Keratinocyte (primary cell): ENCODE data around the gene KLHL3. TPM values are rescaled to one million over a fixed set of nuclear protein-coding genes. Genes with fewer than 3 reads are reported as not detected.
A peak's percentile ranks its signal among the peaks of the same experiment; 100 is the strongest.

ENCODE experiments used
- DNase-seq: peaks from one replicate; pipeline ENCODE4 v3.0.0-alpha.2; 2011; ENCODE audit warnings: low read depth, missing footprints, low spot score
- FAIRE-seq: peaks from 2 replicates; lab custom pipeline; 2011; peaks lifted over from hg19 to GRCh38; lab: Jason Lieb, UNC
- H2AFZ ChIP-seq: 2 replicates; pipeline ENCODE4 v1.6.0; 2012; ENCODE audit warnings: low read length, control low read depth, inconsistent platforms; ENCODE audit not compliant: control insufficient read depth
- H3K27ac ChIP-seq: 2 replicates; pipeline ENCODE4 v1.5.1; 2011; ENCODE audit warnings: low read length; ENCODE audit not compliant: control insufficient read depth, insufficient read depth
- H3K27me3 ChIP-seq: 3 replicates; pipeline ENCODE4 v1.6.0; 2011; ENCODE audit warnings: low read length; ENCODE audit not compliant: control insufficient read depth, insufficient read depth; ENCODE audit errors: extremely low read depth
- H3K36me3 ChIP-seq, 2 experiments: 2 replicates in 1 of 2; 3 replicates in 1 of 2; pipeline ENCODE4 v1.5.1; 2011; ENCODE audit warnings: low read length in 2 of 2, mild to moderate bottlenecking in 1 of 2; ENCODE audit not compliant: control insufficient read depth in 2 of 2, insufficient read depth in 2 of 2; ENCODE audit errors: extremely low read depth in 1 of 2
- H3K4me1 ChIP-seq: 3 replicates; pipeline ENCODE4 v1.5.1; 2011; ENCODE audit warnings: low read length; ENCODE audit not compliant: control insufficient read depth, insufficient read depth; ENCODE audit errors: extremely low read depth
- H3K4me2 ChIP-seq: 3 replicates; pipeline ENCODE4 v1.6.0; 2011; ENCODE audit warnings: low read depth, low read length; ENCODE audit not compliant: control insufficient read depth, insufficient read depth; ENCODE audit errors: extremely low read depth
- H3K4me3 ChIP-seq, 3 experiments: fragments of 200-600 bp in 1 of 3; sonication (generic) in 1 of 3; 2 replicates in 2 of 3; 3 replicates in 1 of 3; pipeline ENCODE4 v1.5.1; 2011 to 2016; ENCODE audit warnings: low read length in 3 of 3, mild to moderate bottlenecking in 3 of 3, control low read depth in 2 of 3, inconsistent platforms in 1 of 3, low read depth in 1 of 3, mixed read lengths in 1 of 3, mixed run types in 1 of 3, moderate library complexity in 1 of 3; ENCODE audit not compliant: control insufficient read depth in 2 of 3, insufficient read depth in 2 of 3; ENCODE audit errors: extremely low read depth in 1 of 3
- H3K79me2 ChIP-seq: 2 replicates; pipeline ENCODE4 v1.6.0; 2012; ENCODE audit warnings: low read length; ENCODE audit not compliant: control insufficient read depth, insufficient read depth
- H3K9ac ChIP-seq: 3 replicates; pipeline ENCODE4 v1.6.0; 2011; ENCODE audit warnings: low read length; ENCODE audit not compliant: control insufficient read depth, insufficient read depth; ENCODE audit errors: extremely low read depth
- H3K9me1 ChIP-seq: 3 replicates; pipeline ENCODE4 v1.6.0; 2011; ENCODE audit warnings: low read length; ENCODE audit not compliant: control insufficient read depth, insufficient read depth; ENCODE audit errors: extremely low read depth
- H3K9me3 ChIP-seq: 2 replicates; pipeline ENCODE4 v1.5.1; 2012; ENCODE audit warnings: low read depth, low read length; ENCODE audit not compliant: control insufficient read depth
- H4K20me1 ChIP-seq: 3 replicates; pipeline ENCODE4 v1.6.0; 2011; ENCODE audit warnings: low read length; ENCODE audit not compliant: control insufficient read depth, insufficient read depth; ENCODE audit errors: extremely low read depth
- CTCF ChIP-seq, 3 experiments: IDR thresholded peaks in 1 of 3; conservative IDR thresholded peaks in 1 of 3; optimal IDR thresholded peaks in 1 of 3; 2 replicates in 2 of 3; 3 replicates in 1 of 3; pipeline versions ENCODE3 to v1.5.1; 2011; ENCODE audit warnings: low read length in 3 of 3, mild to moderate bottlenecking in 3 of 3, moderate library complexity in 2 of 3, control low read depth in 1 of 3, inconsistent platforms in 1 of 3; ENCODE audit not compliant: insufficient read depth in 2 of 3; ENCODE audit errors: extremely low read depth in 1 of 3
- EZH2 ChIP-seq: IDR thresholded peaks from one replicate; pipeline ENCODE4 v1.6.1; 2012; ENCODE audit warnings: inconsistent platforms, mild to moderate bottlenecking, low read length, moderate library complexity
- dilution Hi-C: fragments of 300-500 bp; cut with MboI; formaldehyde crosslinking; loops from one replicate; pipeline ENCODE4 v1.7.0; 2020; ENCODE audit warnings: low sequenced_read_pairs; ENCODE audit not compliant: extremely low pct_ligation_motif_present
- polyA plus RNA-seq, 5 experiments: library from polyadenylated mRNA; depleted of rRNA in 3 of 5; stranded (reverse) in 3 of 5; stranded (forward) in 1 of 5; unstranded in 1 of 5; fragments of >200 nt; gene quantifications; 1 replicate in 1 of 5; 2 replicates in 3 of 5; 3 replicates in 1 of 5; pipeline versions ENCODE4 v1.2.1 to v1.2.3, GENCODE V29; 2011 to 2012; ENCODE audit warnings: missing spikeins in 2 of 5, low read depth in 1 of 5, low replicate concordance in 1 of 5

KLHL3 gene
- polyA plus RNA-seq, 1 donor (not counting 4 experiments of a cell fraction or from before 2014, with no cell fraction given), result 2.5 TPM

DNA sequence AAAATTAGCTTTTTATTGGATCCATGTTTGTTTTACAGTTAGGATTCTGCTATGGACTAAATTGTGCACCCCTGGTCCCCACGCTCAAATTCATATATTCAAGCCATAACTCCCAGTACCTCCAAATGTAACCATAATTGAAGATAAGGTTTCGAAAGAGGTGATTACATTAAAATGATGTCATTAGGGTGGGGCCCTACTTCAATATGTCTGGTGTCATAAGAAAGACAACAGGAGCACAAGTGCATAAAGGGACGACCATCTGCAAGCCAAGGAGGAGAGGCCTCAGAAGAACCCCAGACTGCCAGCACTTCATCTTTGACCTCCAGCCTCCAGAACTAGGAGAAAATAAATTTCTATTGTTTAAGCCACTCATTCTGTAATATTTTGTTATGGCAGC is 25.7 kb upstream of the KLHL3 start:
- no peak overlapping the region for H2AFZ ChIP-seq
- no peak overlapping the region for H3K4me3 ChIP-seq
- dilution Hi-C loops, result no loop called here
- no peak overlapping the region for H3K4me2 ChIP-seq
- H3K27me3 ChIP-seq, result no peaks in the 10 kb centered on the region
- DNase-seq (no peak), FAIRE-seq (no peak)
- no peak overlapping the region for H3K9ac ChIP-seq
- no peaks in the 10 kb centered on the region for H3K9me1 ChIP-seq
- H3K9me3 ChIP-seq, result no peaks in the 10 kb centered on the region
- H4K20me1 ChIP-seq, result no peaks in the 10 kb centered on the region
- no peak overlapping the region for H3K27ac ChIP-seq
- H3K4me1 ChIP-seq, result peaks cover 7% of the 10 kb centered on the region
- no peak for TF ChIP-seq EZH2
- no peak for TF ChIP-seq CTCF (optimal IDR thresholded peaks at IDR 0.05 in 1 of 3, IDR thresholded peaks at IDR 0.05 in 1 of 3, conservative IDR thresholded peaks at IDR 0.05 in 1 of 3; ENCODE audit: extremely low read depth in 1 of 3, insufficient read depth in 2 of 3, low read length in 3 of 3)
- H3K79me2 ChIP-seq, result no peaks in the 10 kb centered on the region
- no peaks in the 10 kb centered on the region for H3K36me3 ChIP-seq

GRCh38 chr5:137760719-137761516 is 25.0 kb upstream of the KLHL3 start:
- dilution Hi-C loops, result no loop called here
- no peak overlapping the region for H3K27ac ChIP-seq
- peak; percentile 9 for FAIRE-seq

More at GRCh38 chr5:137760719-137761516, 25.0 kb upstream of the KLHL3 start:
- Histone ChIP-seq H4K20me1 (no peaks in the 10 kb centered on the region), H3K4me2 (no peak overlapping the region), H3K27me3 (no peaks in the 10 kb centered on the region), H3K4me1 (peaks cover 7% of the 10 kb centered on the region), H3K9me3 (no peaks in the 10 kb centered on the region), H3K9me1 (no peaks in the 10 kb centered on the region), H3K36me3 (no peaks in the 10 kb centered on the region), H3K79me2 (no peaks in the 10 kb centered on the region), H2AFZ (no peak overlapping the region), H3K9ac (no peak overlapping the region), H3K4me3 (no peak overlapping the region)
- TF ChIP-seq EZH2 (no peak), CTCF (optimal IDR thresholded peaks at IDR 0.05 in 1 of 3, IDR thresholded peaks at IDR 0.05 in 1 of 3, conservative IDR thresholded peaks at IDR 0.05 in 1 of 3; ENCODE audit: extremely low read depth in 1 of 3, insufficient read depth in 2 of 3, low read length in 3 of 3) (no peak)
- no peak for DNase-seq
